Mesenchymal stem cell (in vitro differentiated cells and primary cell): ENCODE data around the gene GGACT.
A peak's percentile ranks its signal among the peaks of the same experiment; 100 is the strongest.

Source experiments
- DNase-seq: peaks from one replicate; pipeline ENCODE4 v3.0.0-alpha.2; 2013
- H2AFZ ChIP-seq: one replicate; pipeline ENCODE4 v1.6.1; 2013; ENCODE audit warnings: low read depth, mild to moderate bottlenecking, control low read depth, inconsistent platforms, low read length, moderate library complexity
- H2AK5ac ChIP-seq: 2 replicates; pipeline ENCODE4 v1.6.1; 2013; ENCODE audit warnings: low read length, moderate library complexity, mild to moderate bottlenecking, inconsistent platforms; ENCODE audit not compliant: severe bottlenecking
- H2BK120ac ChIP-seq: one replicate; pipeline ENCODE4 v1.6.1; 2013; ENCODE audit warnings: low read depth, mild to moderate bottlenecking, inconsistent platforms, low read length, moderate library complexity
- H2BK12ac ChIP-seq, 2 experiments: one replicate each; pipeline ENCODE4 v1.6.1; 2013; ENCODE audit warnings: inconsistent platforms in 2 of 2, low read length in 2 of 2, mild to moderate bottlenecking in 2 of 2, moderate library complexity in 2 of 2, control low read depth in 1 of 2
- H2BK15ac ChIP-seq: one replicate; pipeline ENCODE4 v1.6.1; 2013; ENCODE audit warnings: mild to moderate bottlenecking, low read depth, inconsistent platforms; ENCODE audit not compliant: poor library complexity, severe bottlenecking
- H2BK5ac ChIP-seq: 2 replicates; pipeline ENCODE4 v1.6.1; 2013; ENCODE audit warnings: low read depth, mild to moderate bottlenecking, low read length, control low read depth, inconsistent platforms; ENCODE audit not compliant: poor library complexity, severe bottlenecking
- H3K14ac ChIP-seq, 2 experiments: one replicate each; pipeline ENCODE4 v1.6.1; 2013; ENCODE audit warnings: inconsistent platforms in 2 of 2, low read length in 2 of 2, control low read depth in 1 of 2, mild to moderate bottlenecking in 1 of 2, moderate library complexity in 1 of 2
- H3K18ac ChIP-seq, 2 experiments: one replicate each; pipeline ENCODE4 v1.6.1; 2013; ENCODE audit warnings: inconsistent platforms in 2 of 2, low read length in 2 of 2, control low read depth in 1 of 2, low read depth in 1 of 2, mild to moderate bottlenecking in 1 of 2
- H3K23ac ChIP-seq, 2 experiments: one replicate each; pipeline ENCODE4 v1.6.1; 2013; ENCODE audit warnings: inconsistent platforms in 2 of 2, low read length in 2 of 2, mild to moderate bottlenecking in 2 of 2, moderate library complexity in 2 of 2, control low read depth in 1 of 2
- H3K27ac ChIP-seq: 2 replicates; pipeline ENCODE4 v1.5.1; 2013; ENCODE audit warnings: mild to moderate bottlenecking, moderate library complexity, low read length, control low read depth, inconsistent platforms; ENCODE audit not compliant: poor library complexity, severe bottlenecking
- H3K27me3 ChIP-seq, 2 experiments: 2 replicates each; pipeline versions ENCODE4 v1.6.1 to v1.7.0; 2013; ENCODE audit warnings: low read length in 2 of 2, mild to moderate bottlenecking in 2 of 2, moderate library complexity in 2 of 2, control low read depth in 1 of 2, inconsistent platforms in 1 of 2; ENCODE audit not compliant: control insufficient read depth in 1 of 2, insufficient read depth in 1 of 2
- H3K36me3 ChIP-seq, 2 experiments: 2 replicates each; pipeline versions ENCODE4 v1.6.1 to v1.7.0; 2013; ENCODE audit warnings: low read length in 2 of 2, control low read depth in 1 of 2, inconsistent platforms in 1 of 2, low read depth in 1 of 2, mild to moderate bottlenecking in 1 of 2; ENCODE audit not compliant: insufficient read depth in 2 of 2, control insufficient read depth in 1 of 2
- H3K4ac ChIP-seq, 2 experiments: one replicate each; pipeline ENCODE4 v1.6.1; 2013; ENCODE audit warnings: inconsistent platforms in 2 of 2, low read length in 2 of 2, mild to moderate bottlenecking in 2 of 2, moderate library complexity in 2 of 2, control low read depth in 1 of 2, low read depth in 1 of 2
- H3K4me1 ChIP-seq: 2 replicates; pipeline ENCODE4 v1.6.1; 2013; ENCODE audit warnings: low read depth, low read length, control low read depth; ENCODE audit not compliant: control insufficient read depth, insufficient read depth
- H3K4me2 ChIP-seq: 2 replicates; pipeline ENCODE4 v1.6.1; 2013; ENCODE audit warnings: low read length, mild to moderate bottlenecking, inconsistent platforms; ENCODE audit not compliant: poor library complexity, severe bottlenecking
- H3K4me3 ChIP-seq, 2 experiments: 2 replicates each; pipeline versions ENCODE4 v1.5.1 to v1.7.0; 2013; ENCODE audit warnings: low read length in 2 of 2, mild to moderate bottlenecking in 2 of 2, control low read depth in 1 of 2, low read depth in 1 of 2; ENCODE audit not compliant: insufficient read depth in 1 of 2
- H3K79me1 ChIP-seq: replicated peaks from 2 replicates; pipeline ENCODE4 v1.6.1; 2013; ENCODE audit warnings: mild to moderate bottlenecking, control low read depth, low read length, inconsistent platforms; ENCODE audit not compliant: poor library complexity, severe bottlenecking
- H3K9ac ChIP-seq: 2 replicates; pipeline ENCODE4 v1.7.0; 2013; ENCODE audit warnings: mild to moderate bottlenecking, low read length, moderate library complexity
- H3K9me3 ChIP-seq: 2 replicates; pipeline ENCODE4 v1.7.0; 2013; ENCODE audit warnings: mild to moderate bottlenecking, low read length; ENCODE audit not compliant: control insufficient read depth
- H4K8ac ChIP-seq: one replicate; pipeline ENCODE4 v1.6.1; 2013; ENCODE audit warnings: inconsistent platforms, mild to moderate bottlenecking, low read length, moderate library complexity
- H4K91ac ChIP-seq: one replicate; pipeline ENCODE4 v1.6.1; 2013; ENCODE audit warnings: mild to moderate bottlenecking, low read length, inconsistent platforms
- WGBS: methylation state at CpG from one replicate; pipeline ENCODE4 v1.1.7; 2013; ENCODE audit warnings: mixed read lengths; 5-methylcytosine and 5-hydroxymethylcytosine counted together

Gene GGACT

GRCh38 chr13:100485265-100485664 lies 103.3 kb downstream of the GGACT start:
- no peak overlapping the region for H3K9ac ChIP-seq
- peaks cover 0 to 3% of the 10 kb centered on the region in 2 experiments for H3K36me3 ChIP-seq
- no peak overlapping the region for H2BK5ac ChIP-seq
- no peak overlapping the region for H2BK12ac ChIP-seq
- no peak overlapping the region for H3K4me2 ChIP-seq
- H3K14ac ChIP-seq = no peak overlapping the region
- peak overlapping the region in 1 of 2 experiments; percentile 9 for H3K23ac ChIP-seq
- no peak overlapping the region for H2AFZ ChIP-seq
- DNase-seq = no peak
- no peak overlapping the region for H4K8ac ChIP-seq
- 80% methylated on average over 1 of the region's 2 CpGs for WGBS
- H3K9me3 ChIP-seq = no peaks in the 10 kb centered on the region
- no peak overlapping the region for H2BK120ac ChIP-seq
- H3K27me3 ChIP-seq = no peaks in the 10 kb centered on the region
- H3K79me1 ChIP-seq = peaks cover 27% of the 10 kb centered on the region
- no peak overlapping the region for H3K18ac ChIP-seq
- no peak overlapping the region for H3K27ac ChIP-seq
- no peak overlapping the region for H2BK15ac ChIP-seq
- H3K4me1 ChIP-seq = peaks cover 5% of the 10 kb centered on the region
- H4K91ac ChIP-seq = no peak overlapping the region
- no peak overlapping the region for H3K4ac ChIP-seq
- H2AK5ac ChIP-seq = no peak overlapping the region
- H3K4me3 ChIP-seq = no peak overlapping the region

GRCh38 chr13:100484702-100485101 lies 103.9 kb downstream of the GGACT start:
- Histone ChIP-seq H2AK5ac (no peak overlapping the region), H3K4me2 (no peak overlapping the region), H2BK12ac (no peak overlapping the region), H3K9ac (no peak overlapping the region), H2BK120ac (no peak overlapping the region), H3K23ac (no peak overlapping the region), H2AFZ (no peak overlapping the region), H3K4ac (no peak overlapping the region), H3K18ac (no peak overlapping the region), H4K91ac (no peak overlapping the region), H3K79me1 (peaks cover 25% of the 10 kb centered on the region), H4K8ac (no peak overlapping the region), H2BK15ac (no peak overlapping the region), H3K27ac (no peak overlapping the region), H3K36me3 (peaks cover 0 to 3% of the 10 kb centered on the region in 2 experiments), H2BK5ac (no peak overlapping the region), H3K4me1 (peaks cover 5% of the 10 kb centered on the region), H3K27me3 (no peaks in the 10 kb centered on the region), H3K9me3 (no peaks in the 10 kb centered on the region), H3K14ac (no peak overlapping the region), H3K4me3 (no peak overlapping the region)
- 21% methylated on average over 2 of the region's 3 CpGs for WGBS
- DNase-seq = no peak

- H3K27me3 ChIP-seq = no peaks in the 10 kb centered on the region
These were observed 104.7 kb downstream of the GGACT start for GRCh38 chr13:100483841-100484381.

GRCh38 chr13:100483139-100483538 lies 105.5 kb downstream of the GGACT start:
- Histone ChIP-seq H2BK15ac (no peak overlapping the region), H2AK5ac (no peak overlapping the region), H4K8ac (no peak overlapping the region), H2BK12ac (no peak overlapping the region), H3K27ac (no peak overlapping the region), H3K4me3 (no peak overlapping the region), H3K79me1 (peaks cover 32% of the 10 kb centered on the region), H3K4ac (no peak overlapping the region), H3K18ac (peak overlapping the region in 1 of 2 experiments; percentile 38), H2BK5ac (no peak overlapping the region), H3K4me1 (peaks cover 7% of the 10 kb centered on the region), H3K9me3 (no peaks in the 10 kb centered on the region), H3K14ac (no peak overlapping the region), H2AFZ (no peak overlapping the region), H3K4me2 (no peak overlapping the region), H3K27me3 (no peaks in the 10 kb centered on the region), H3K9ac (no peak overlapping the region), H4K91ac (no peak overlapping the region), H3K23ac (no peak overlapping the region), H2BK120ac (no peak overlapping the region), H3K36me3 (peaks cover 0 to 7% of the 10 kb centered on the region in 2 experiments)
- DNase-seq = no peak
- 74% methylated on average over 5 of the region's 6 CpGs for WGBS

More at GRCh38 chr13:100483841-100484381, 104.7 kb downstream of the GGACT start:
- Histone ChIP-seq H3K4me3 (no peak overlapping the region), H3K9ac (no peak overlapping the region), H3K27ac (no peak overlapping the region), H3K14ac (no peak overlapping the region), H4K91ac (no peak overlapping the region), H3K4me2 (no peak overlapping the region), H2AFZ (no peak overlapping the region), H2BK120ac (no peak overlapping the region), H3K4me1 (peaks cover 5% of the 10 kb centered on the region), H2BK15ac (no peak overlapping the region), H3K23ac (no peak overlapping the region), H3K18ac (no peak overlapping the region), H3K36me3 (peaks cover 0 to 3% of the 10 kb centered on the region in 2 experiments), H2AK5ac (no peak overlapping the region), H3K4ac (no peak overlapping the region), H4K8ac (no peak overlapping the region), H2BK5ac (no peak overlapping the region), H2BK12ac (no peak overlapping the region), H3K9me3 (no peaks in the 10 kb centered on the region), H3K79me1 (peaks cover 25% of the 10 kb centered on the region)
- 35% methylated on average over 7 of the region's 8 CpGs for WGBS
- no peak for DNase-seq
